HCT116 (cell line): Measurements from ENCODE around the gene NTN3. TPM values are rescaled to one million over a fixed set of nuclear protein-coding genes. Genes with fewer than 3 reads are reported as not detected.

Source experiments
- ATAC-seq: fragments of 200-7000 bp; cut with Tn5 transposase; 2 replicates; pipeline ENCODE4 v1.9.1; 2020; ENCODE audit warnings: mild to moderate bottlenecking, moderate library complexity
- BruUV-seq: library from RNA; stranded (reverse); fragments of 400-500 nt; replicated peaks from 2 replicates; lab custom pipeline; 2021; lab: Mats Ljungman, UMichigan
- CTCF ChIA-PET: fragments of 300-600 bp; sonication (Branson Sonifier 250); formaldehyde crosslinking; loops from one replicate; lab custom pipeline; 2021; ENCODE audit warnings: antibody characterized with exemption; lab: Charles Lee
- POLR2A ChIA-PET: fragments of 300-600, 350-600 bp; sonication (Branson Sonifier 250); formaldehyde crosslinking; loops from one replicate; lab custom pipeline; 2021; ENCODE audit warnings: antibody characterized with exemption; lab: Charles Lee
- RAD21 ChIA-PET, 2 experiments: fragments of 300-600 bp; sonication (Branson Sonifier 250); formaldehyde crosslinking; loops; one replicate each; lab custom pipeline; 2023; ENCODE audit warnings: low total read pairs in 2 of 2; ENCODE audit not compliant: uncharacterized antibody in 2 of 2, unreplicated experiment in 2 of 2, low non-redundant PET in 1 of 2; lab: Charles Lee
- DNase-seq: peaks from one replicate; pipeline ENCODE4 v3.0.0-alpha.2; 2010; ENCODE audit warnings: low read depth, low spot score
- H2AFZ ChIP-seq: fragments of 200-600 bp; shearing (Covaris generic), sonication (generic); 2 replicates; pipeline ENCODE4 v1.6.1; 2017; ENCODE audit warnings: low read depth, mixed run types, mixed read lengths, antibody characterized with exemption, low read length; ENCODE audit not compliant: poor library complexity, severe bottlenecking
- H3K27ac ChIP-seq: 2 replicates; pipeline ENCODE4 v1.5.1; 2012; ENCODE audit warnings: low read depth, low read length
- H3K27me3 ChIP-seq: fragments of 200-600 bp; sonication (generic); 2 replicates; pipeline ENCODE4 v1.6.1; 2016; ENCODE audit warnings: mixed run types, low read length, mixed read lengths; ENCODE audit not compliant: insufficient read depth
- H3K36me3 ChIP-seq, 2 experiments: fragments of 200-500 bp in 1 of 2; fragments of 200-600 bp in 1 of 2; sonication (Bioruptor generic) in 1 of 2; sonication (generic) in 1 of 2; 2 replicates each; pipeline versions ENCODE4 v1.5.1 to v1.6.1; 2014 to 2016; ENCODE audit warnings: low read length in 2 of 2, inconsistent platforms in 1 of 2, mixed read lengths in 1 of 2, mixed run types in 1 of 2; ENCODE audit not compliant: insufficient read depth in 2 of 2, control insufficient read depth in 1 of 2
- H3K4me1 ChIP-seq, 2 experiments: fragments of 200-600 bp in 1 of 2; sonication (generic) in 1 of 2; 2 replicates each; pipeline versions ENCODE4 v1.5.1 to v1.6.1; 2012 to 2017; ENCODE audit warnings: low read length in 2 of 2, inconsistent platforms in 1 of 2, mild to moderate bottlenecking in 1 of 2, mixed read lengths in 1 of 2, mixed run types in 1 of 2, moderate library complexity in 1 of 2; ENCODE audit not compliant: insufficient read depth in 2 of 2, control insufficient read depth in 1 of 2
- H3K4me2 ChIP-seq: fragments of 200-600 bp; sonication (generic); 2 replicates; pipeline ENCODE4 v1.6.1; 2017; ENCODE audit warnings: mixed run types, low read length, mixed read lengths
- H3K4me3 ChIP-seq, 2 experiments: fragments of 200-600 bp in 1 of 2; sonication (generic) in 1 of 2; replicated peaks in 1 of 2; 2 replicates each; pipeline ENCODE4 v1.5.1; 2011 to 2016; ENCODE audit warnings: low read length in 2 of 2, control low read depth in 1 of 2, low read depth in 1 of 2, mild to moderate bottlenecking in 1 of 2, mixed read lengths in 1 of 2, mixed run types in 1 of 2
- H3K79me2 ChIP-seq: fragments of 200-600 bp; sonication (generic); 2 replicates; pipeline ENCODE4 v1.6.1; 2017; ENCODE audit warnings: mild to moderate bottlenecking, mixed run types, low read length, moderate library complexity, mixed read lengths; ENCODE audit not compliant: insufficient read depth
- H3K9ac ChIP-seq: fragments of 200-600 bp; sonication (generic); 2 replicates; pipeline ENCODE4 v1.6.1; 2016; ENCODE audit warnings: low read length, mixed read lengths
- H3K9me2 ChIP-seq: fragments of 200-600 bp; sonication (generic), shearing (Covaris generic); 2 replicates; pipeline ENCODE4 v1.6.1; 2017; ENCODE audit warnings: mixed run types, mild to moderate bottlenecking, moderate library complexity; ENCODE audit not compliant: insufficient read depth
- H3K9me3 ChIP-seq, 2 experiments: fragments of 200-500 bp in 1 of 2; fragments of 200-600 bp in 1 of 2; sonication (Bioruptor generic) in 1 of 2; sonication (generic) in 1 of 2; 2 replicates each; pipeline ENCODE4 v1.6.1; 2014 to 2017; ENCODE audit warnings: low read length in 2 of 2, mixed read lengths in 2 of 2, inconsistent platforms in 1 of 2, low read depth in 1 of 2, mild to moderate bottlenecking in 1 of 2, mixed run types in 1 of 2, moderate library complexity in 1 of 2; ENCODE audit not compliant: control insufficient read depth in 1 of 2, insufficient read depth in 1 of 2
- H4K20me1 ChIP-seq: fragments of 200-600 bp; sonication (generic), shearing (Covaris generic); 2 replicates; pipeline ENCODE4 v1.6.1; 2017; ENCODE audit warnings: mixed run types, mild to moderate bottlenecking, moderate library complexity; ENCODE audit not compliant: insufficient read depth
- CEBPB ChIP-seq: IDR thresholded peaks from 2 replicates; pipeline ENCODE4 v1.6.1; 2012; ENCODE audit warnings: low read depth
- EGR1 ChIP-seq: IDR thresholded peaks from 2 replicates; pipeline ENCODE4 v1.6.1; 2012; ENCODE audit warnings: low read depth
- EZH2 ChIP-seq: fragments of 200-600 bp; sonication (generic); IDR thresholded peaks from 2 replicates; pipeline ENCODE4 v1.6.1; 2017; ENCODE audit warnings: antibody characterized with exemption, mixed run types
- RAD21 ChIP-seq: IDR thresholded peaks from 2 replicates; pipeline ENCODE4 v1.6.1; 2012; ENCODE audit warnings: low read depth, mild to moderate bottlenecking
- YY1 ChIP-seq: IDR thresholded peaks from 2 replicates; pipeline ENCODE4 v1.6.1; 2011; ENCODE audit warnings: low read length, low read depth, moderate library complexity, mild to moderate bottlenecking; ENCODE audit not compliant: insufficient replicate concordance; ENCODE audit errors: extremely low read depth
- ZNF274 ChIP-seq: fragments of 200-500 bp; sonication (Bioruptor generic); IDR thresholded peaks from 2 replicates; pipeline ENCODE4 v1.6.1; 2014; ENCODE audit warnings: mild to moderate bottlenecking, low read depth, low read length, inconsistent platforms
- intact Hi-C: fragments of 100-400 bp; cut with micrococcal nuclease; formaldehyde crosslinking; loops from 2 replicates; pipeline ENCODE4 v1.10.0; 2022
- total RNA-seq: library from RNA; stranded (reverse); gene quantifications from one replicate; pipeline ENCODE4 v1.2.1, GENCODE V29; 2021; ENCODE audit not compliant: unreplicated experiment
- TF ChIP-seq, protein P1 (sequence below): IDR thresholded peaks from 2 replicates; pipeline ENCODE4 v1.6.1; 2011; ENCODE audit warnings: mild to moderate bottlenecking, low read length, moderate library complexity; ENCODE audit not compliant: insufficient replicate concordance; ENCODE audit errors: extremely low read depth

Gene NTN3
- total RNA-seq, 1 experiment from 2014 or later: 0.30 TPM

DNA sequence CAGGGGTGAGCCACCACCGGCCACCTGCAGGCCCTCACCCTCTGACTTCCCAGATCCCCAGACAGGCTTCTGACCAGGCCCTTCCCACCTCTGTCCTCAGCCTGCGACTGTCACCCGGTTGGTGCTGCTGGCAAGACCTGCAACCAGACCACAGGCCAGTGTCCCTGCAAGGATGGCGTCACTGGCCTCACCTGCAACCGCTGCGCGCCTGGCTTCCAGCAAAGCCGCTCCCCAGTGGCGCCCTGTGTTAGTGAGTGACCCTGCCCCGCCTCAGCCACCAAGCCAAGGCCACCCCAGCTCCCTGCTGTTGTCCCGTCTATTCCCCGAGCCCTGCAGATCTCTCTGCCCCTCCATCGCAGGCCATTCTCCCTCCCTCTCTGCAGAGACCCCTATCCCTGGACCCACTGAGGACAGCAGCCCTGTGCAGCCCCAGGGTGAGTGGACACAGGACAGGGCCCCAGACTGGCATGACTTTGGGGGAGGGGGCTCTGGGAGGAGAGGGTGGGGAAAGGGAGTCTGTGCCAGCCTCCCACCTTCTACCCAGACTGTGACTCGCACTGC, 1.9 kb downstream of the NTN3 start:
- H3K27ac ChIP-seq: peak overlapping the region; percentile 97; the same call in 1 of the 2 replicates
- DNase-seq (no peak), ATAC-seq (no peak)
- POLR2A ChIA-PET: no interaction called here
- H3K36me3 ChIP-seq: no peaks in the 10 kb centered on the region
- H3K9ac ChIP-seq: peak overlapping the region; percentile 95
- RAD21 ChIA-PET: no interaction called here
- H3K9me2 ChIP-seq: no peaks in the 10 kb centered on the region
- peaks cover 25% of the 10 kb centered on the region; the same call in 1 of the 2 replicates for H3K79me2 ChIP-seq
- peaks cover 33 to 60% of the 10 kb centered on the region in 2 experiments for H3K4me1 ChIP-seq
- intact Hi-C loops: no loop called here
- no peak overlapping the region for H2AFZ ChIP-seq
- CTCF ChIA-PET: no interaction called here
- TF ChIP-seq EGR1 (no peak), CEBPB (no peak), RAD21 (no peak), YY1 (no peak), EZH2 (no peak), ZNF274 (no peak)
- TF ChIP-seq, protein P1, sequence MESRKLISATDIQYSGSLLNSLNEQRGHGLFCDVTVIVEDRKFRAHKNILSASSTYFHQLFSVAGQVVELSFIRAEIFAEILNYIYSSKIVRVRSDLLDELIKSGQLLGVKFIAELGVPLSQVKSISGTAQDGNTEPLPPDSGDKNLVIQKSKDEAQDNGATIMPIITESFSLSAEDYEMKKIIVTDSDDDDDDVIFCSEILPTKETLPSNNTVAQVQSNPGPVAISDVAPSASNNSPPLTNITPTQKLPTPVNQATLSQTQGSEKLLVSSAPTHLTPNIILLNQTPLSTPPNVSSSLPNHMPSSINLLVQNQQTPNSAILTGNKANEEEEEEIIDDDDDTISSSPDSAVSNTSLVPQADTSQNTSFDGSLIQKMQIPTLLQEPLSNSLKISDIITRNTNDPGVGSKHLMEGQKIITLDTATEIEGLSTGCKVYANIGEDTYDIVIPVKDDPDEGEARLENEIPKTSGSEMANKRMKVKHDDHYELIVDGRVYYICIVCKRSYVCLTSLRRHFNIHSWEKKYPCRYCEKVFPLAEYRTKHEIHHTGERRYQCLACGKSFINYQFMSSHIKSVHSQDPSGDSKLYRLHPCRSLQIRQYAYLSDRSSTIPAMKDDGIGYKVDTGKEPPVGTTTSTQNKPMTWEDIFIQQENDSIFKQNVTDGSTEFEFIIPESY: no peak
- peak overlapping the region; percentile 99 for H3K4me2 ChIP-seq
- H3K9me3 ChIP-seq: no peaks in the 10 kb centered on the region
- no TSS peak for BruUV-seq
- H3K4me3 ChIP-seq: peak overlapping the region; percentile 34 to 87; a peak in 3 of 4 replicates
- H3K27me3 ChIP-seq: no peaks in the 10 kb centered on the region
- no peaks in the 10 kb centered on the region for H4K20me1 ChIP-seq
